ENCODE measurements around the gene NOL12. TPM values are rescaled to one million over a fixed set of nuclear protein-coding genes. Genes with fewer than 3 reads are reported as not detected.

NOL12 gene
- total RNA-seq, 1 experiment from 2014 or later = 30.4 TPM

- no peak overlapping the region for H3K14ac ChIP-seq (ENCODE audit: insufficient read depth, low read length)
- no peaks in the 10 kb centered on the region for H3K23me2 ChIP-seq (ENCODE audit: insufficient read length, low read depth, low read length, poor library complexity, severe bottlenecking)
- no peaks in the 10 kb centered on the region for H4K20me1 ChIP-seq (ENCODE audit: control insufficient read depth, insufficient read depth, insufficient read length)
- H2BK15ac ChIP-seq (ENCODE audit: low read depth, low read length) = no peak overlapping the region
- no peak overlapping the region for H2BK120ac ChIP-seq (ENCODE audit: low read depth, low read length, poor library complexity, severe bottlenecking)
- Mint-ChIP-seq H3K4me3 (no peak overlapping the region), H3K27me3 (ENCODE audit: low read depth) (no peaks in the 10 kb centered on the region), H3K4me1 (peaks cover 0 to 3% of the 10 kb centered on the region in 2 experiments; a peak in 1 of 4 replicates), H3K36me3 (ENCODE audit: insufficient read depth in 1 of 3, low read depth in 3 of 3) (peaks cover 33 to 74% (median 68%) of the 10 kb centered on the region in 3 experiments; a peak in 6 of 7 replicates), H3K9me3 (no peaks in the 10 kb centered on the region; a peak in 1 of 5 replicates), H3K27ac (peak overlapping the region in 2 of 3 experiments; percentile 64 to 80; a peak in 2 of 7 replicates)
- H3K4ac ChIP-seq (ENCODE audit: low read depth, low read length) = no peak overlapping the region
- no peak overlapping the region for H3K27ac ChIP-seq (ENCODE audit: insufficient read length, low read depth, low read length)
- H4K5ac ChIP-seq (ENCODE audit: insufficient read length, low read depth, low read length) = no peak overlapping the region
- H3K56ac ChIP-seq (ENCODE audit: insufficient read length, low read depth, low read length) = no peak overlapping the region
- H4K91ac ChIP-seq (ENCODE audit: insufficient read length, low read depth, low read length) = no peak overlapping the region
- H4K8ac ChIP-seq (replicated peaks; ENCODE audit: insufficient read length, low read depth, low read length) = no peak overlapping the region
- no peaks in the 10 kb centered on the region for H3K27me3 ChIP-seq (ENCODE audit: insufficient read depth, low read length)
- H3K79me1 ChIP-seq (ENCODE audit: insufficient read depth, low read depth, low read length, poor library complexity, severe bottlenecking) = no peaks in the 10 kb centered on the region
- no peak overlapping the region for H3K18ac ChIP-seq (ENCODE audit: insufficient read length, low read depth, low read length)
- H2AK5ac ChIP-seq (ENCODE audit: insufficient read length, low read length) = no peak overlapping the region
- TF ChIP-seq CTCF (conservative IDR thresholded peaks at IDR 0.05) = no peak
- no peak overlapping the region for H2AFZ ChIP-seq (ENCODE audit: low read length)
- no peak overlapping the region for H3K9ac ChIP-seq (ENCODE audit: extremely low read depth, insufficient read length, low read length)
- no peak overlapping the region for H3T11ph ChIP-seq (ENCODE audit: low read length)
- no peaks in the 10 kb centered on the region; the same call in 1 of the 2 replicates for H3K79me2 ChIP-seq (ENCODE audit: insufficient read depth, low read length)
- no peaks in the 10 kb centered on the region for H3K9me3 ChIP-seq (ENCODE audit: control insufficient read depth, low read depth, low read length)
- H2BK20ac ChIP-seq (ENCODE audit: low read depth, low read length, poor library complexity, severe bottlenecking) = no peak overlapping the region
- H2BK12ac ChIP-seq (ENCODE audit: insufficient read length, low read depth, low read length) = no peak overlapping the region
- no peak overlapping the region for H3K4me2 ChIP-seq (ENCODE audit: insufficient read depth, insufficient read length, low read length)
- H3K23ac ChIP-seq (ENCODE audit: insufficient read length, low read depth, low read length) = no peak overlapping the region
- no peaks in the 10 kb centered on the region for H3K4me1 ChIP-seq (ENCODE audit: insufficient read depth, low read length)
- no peak for DNase-seq
- WGBS (ENCODE audit: extremely low coverage, insufficient read length, low lambda C conversion rate) = no CpG with 5 or more reads among the region's 25 CpGs
- no peak overlapping the region for H2BK5ac ChIP-seq (ENCODE audit: insufficient read length, low read length)
Observed at GRCh38 chr22:37708580-37709444, 22.7 kb downstream of the NOL12 start.

Data from H9 (cell line).